HG02571 (cell line): Measurements from ENCODE around the gene PALM3.

Experiments used
- ATAC-seq: cut with Tn5 transposase; IDR thresholded peaks from one replicate; pipeline ENCODE4 v1.9.1; 2021; ENCODE audit warnings: mild to moderate bottlenecking, moderate library complexity; ENCODE audit not compliant: unreplicated experiment

PALM3 gene, protein sequence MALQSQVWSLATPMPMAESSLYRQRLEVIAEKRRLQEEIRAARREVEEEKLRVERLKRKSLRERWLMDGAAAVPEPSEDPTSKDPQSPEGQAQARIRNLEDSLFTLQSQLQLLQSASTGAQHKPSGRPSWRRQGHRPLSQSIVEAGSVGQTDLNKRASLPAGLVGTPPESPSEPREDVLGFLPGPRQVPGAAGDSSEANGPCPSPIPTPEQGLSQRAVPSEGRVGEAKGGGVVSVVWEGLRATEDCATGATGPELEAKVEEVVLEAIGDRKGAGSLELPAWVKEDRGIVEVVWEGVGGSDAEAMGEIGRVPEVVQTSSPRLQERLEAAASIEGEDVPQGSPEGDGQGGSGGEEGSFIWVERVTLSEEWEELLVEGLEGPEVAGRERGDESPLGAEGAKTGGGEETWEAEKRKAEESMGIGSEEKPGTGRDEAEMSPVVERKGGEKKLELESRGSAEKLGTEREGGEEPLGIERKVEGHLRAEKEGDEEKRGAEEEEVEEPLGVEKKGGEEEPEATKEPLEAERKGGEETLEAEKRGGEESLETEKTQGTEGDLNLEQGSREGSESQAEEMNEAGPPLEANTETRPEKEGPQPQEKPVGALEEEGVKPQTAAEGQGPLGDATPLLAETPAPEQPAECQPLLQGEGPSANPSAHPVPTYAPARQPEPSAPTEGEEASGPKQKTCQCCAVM

DNA sequence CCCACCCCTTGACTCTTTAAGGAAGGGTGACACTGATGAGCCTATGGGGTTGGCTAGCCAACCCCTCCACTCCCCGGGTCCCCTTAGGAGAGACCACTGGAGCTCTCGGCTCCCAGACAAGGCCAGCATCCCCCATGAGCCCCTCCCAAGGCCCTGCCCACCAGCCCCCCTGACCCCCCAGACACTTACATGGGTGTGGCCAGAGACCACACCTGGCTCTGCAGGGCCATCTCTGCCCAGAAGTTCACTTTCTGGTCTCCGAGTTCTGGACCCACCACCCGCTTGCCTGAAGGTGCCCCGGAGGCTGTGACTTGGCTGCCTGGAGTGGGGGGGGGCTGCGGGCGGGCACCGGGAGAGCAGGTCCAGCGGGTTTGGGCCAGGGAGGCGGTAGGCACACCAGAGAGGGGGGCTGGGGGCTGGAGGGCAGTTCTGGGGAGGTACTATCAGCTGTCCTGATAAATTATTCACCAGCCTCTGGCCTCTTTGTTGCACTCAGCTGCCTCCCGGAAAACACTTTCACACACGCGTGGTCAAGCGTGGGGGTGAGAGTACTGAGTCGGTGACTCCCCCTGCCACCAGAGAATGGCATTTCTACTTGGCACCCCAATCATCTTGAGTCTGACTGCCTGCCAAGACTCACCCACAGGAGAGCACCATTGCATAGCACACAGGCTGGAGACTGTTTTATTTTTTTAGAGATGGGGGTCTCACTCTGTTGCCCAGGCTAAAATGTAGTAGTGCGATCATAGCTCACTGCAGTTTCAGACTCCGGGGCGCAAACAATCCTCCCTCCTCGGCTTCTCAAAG is at the start of gene PALM3:
TSS of gene PALM3 (minus strand) at position 326 of the 807 bp plus-strand sequence. CDS start at position 230, 96 bp downstream.
- no peak for ATAC-seq

DNA sequence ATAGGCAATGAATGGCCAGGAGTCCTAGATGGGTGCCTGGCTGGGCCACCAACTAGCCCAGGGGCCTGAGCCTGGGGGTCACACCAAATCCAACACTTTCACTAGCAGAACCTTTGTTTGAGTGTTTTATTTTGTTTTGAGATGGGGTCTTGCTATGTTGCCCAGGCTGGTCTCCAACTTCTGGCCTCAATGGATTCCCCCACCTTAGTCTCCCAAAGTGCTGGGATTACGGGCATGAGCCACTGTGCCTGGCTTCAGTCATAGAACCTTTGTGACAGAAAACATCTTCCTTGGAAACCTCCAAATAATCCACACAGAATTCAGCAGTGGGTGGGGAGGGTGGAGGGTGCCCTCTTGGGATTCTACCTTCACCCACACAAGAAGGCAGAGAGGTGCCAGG is 49.6 kb upstream of the PALM3 start:
- ATAC-seq: no peak

DNA sequence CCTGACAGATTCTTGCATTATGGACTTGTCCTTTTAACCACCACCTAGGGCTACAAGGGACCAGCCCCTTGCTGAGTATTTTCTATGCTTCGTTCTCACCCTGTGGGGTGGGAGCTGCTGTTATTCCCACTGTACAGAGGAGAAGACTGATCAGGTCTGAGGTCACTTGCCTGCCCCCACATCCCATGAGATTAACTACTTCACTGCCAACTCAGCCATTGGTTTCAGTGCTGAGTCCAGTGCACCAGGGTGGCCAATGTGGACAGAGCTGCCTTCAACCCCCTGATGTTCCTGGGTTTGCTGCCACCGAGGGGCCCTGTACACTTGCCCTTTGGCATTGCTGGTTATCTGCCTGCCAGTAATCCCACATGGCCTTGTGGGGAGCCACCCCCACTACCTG is 48.8 kb upstream of the PALM3 start:
- no peak for ATAC-seq

DNA sequence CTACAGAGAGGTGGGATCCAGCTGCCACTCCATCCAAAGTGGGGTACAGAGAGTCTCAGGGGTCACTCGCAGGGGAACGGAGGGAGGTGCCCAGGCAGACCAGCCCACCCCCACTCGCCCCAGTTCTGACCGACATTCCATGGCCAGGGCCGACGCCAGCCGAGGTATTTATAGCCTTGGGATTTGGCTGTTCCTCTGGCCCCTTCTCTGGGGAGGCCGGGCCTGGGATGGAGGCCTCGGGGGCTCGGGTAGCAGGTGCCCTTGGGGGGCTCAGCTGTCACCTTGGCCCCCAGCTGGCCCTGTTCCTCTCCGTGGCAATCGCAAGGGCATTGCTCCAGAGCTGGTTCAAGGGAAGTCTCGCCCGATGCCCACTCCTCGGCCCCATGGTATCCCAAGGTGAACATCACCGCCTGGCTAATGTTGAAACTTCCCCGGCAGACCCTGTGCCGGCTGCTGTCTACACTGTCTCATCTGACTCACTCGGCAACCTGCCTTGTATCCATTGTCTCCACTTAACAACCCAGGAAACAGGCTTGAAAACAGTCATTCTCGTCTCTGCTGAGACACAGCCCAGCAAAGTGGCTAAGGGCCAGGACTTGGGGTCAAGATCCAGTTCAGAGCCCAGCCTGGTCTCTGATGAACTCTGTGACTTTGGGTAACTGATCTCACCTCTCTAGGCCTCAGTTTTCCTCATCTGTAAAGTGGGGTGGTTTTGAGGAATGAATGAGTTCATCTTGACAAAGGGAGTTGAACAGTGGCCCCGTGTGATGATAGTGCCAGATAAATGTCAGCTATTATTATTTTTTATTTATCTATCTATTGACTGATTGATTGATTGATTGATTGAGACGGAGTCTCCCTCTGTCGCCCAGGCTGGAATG is 45.9 kb upstream of the PALM3 start:
- ATAC-seq: no peak

DNA sequence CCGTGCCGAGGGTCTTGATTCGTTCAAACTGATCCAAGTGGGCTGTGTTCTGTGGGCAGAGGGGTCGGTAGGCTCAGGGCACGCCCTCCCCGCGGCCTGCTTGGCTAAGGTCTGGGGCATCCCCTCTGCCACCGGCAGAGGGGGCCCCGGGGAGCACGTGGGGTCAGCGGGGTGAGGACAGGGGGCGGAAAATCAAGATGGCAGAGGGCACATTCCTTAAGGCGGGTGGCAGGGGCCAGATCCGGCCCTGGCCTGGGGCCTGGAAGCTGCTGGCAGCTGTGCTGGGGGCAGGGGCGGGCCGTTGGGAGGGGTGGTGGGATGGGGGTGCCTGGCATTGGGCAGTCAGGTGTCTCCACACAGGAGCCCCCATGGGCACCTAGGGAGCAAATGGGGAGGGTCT is 45.0 kb upstream of the PALM3 start:
- no peak for ATAC-seq

DNA sequence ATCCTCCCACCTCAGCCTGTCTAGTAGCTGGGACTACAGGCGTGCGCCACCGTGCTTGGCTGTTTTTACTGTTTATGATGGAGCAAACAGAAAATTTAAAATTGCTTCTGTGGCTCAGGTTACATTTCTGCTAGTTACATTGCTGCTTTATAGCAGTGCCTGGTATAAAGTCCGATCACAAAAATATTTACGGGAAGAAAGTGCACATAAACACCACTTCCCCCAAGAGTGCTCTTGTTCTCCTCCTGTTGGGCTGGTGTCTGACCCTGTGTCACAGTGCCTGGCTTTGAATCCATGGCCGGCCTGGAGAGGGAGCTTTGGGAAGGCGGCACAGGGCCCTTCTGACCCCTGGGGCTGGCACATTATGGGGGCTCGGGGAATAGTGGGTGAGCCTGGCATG is 43.8 kb upstream of the PALM3 start:
- no peak for ATAC-seq

DNA sequence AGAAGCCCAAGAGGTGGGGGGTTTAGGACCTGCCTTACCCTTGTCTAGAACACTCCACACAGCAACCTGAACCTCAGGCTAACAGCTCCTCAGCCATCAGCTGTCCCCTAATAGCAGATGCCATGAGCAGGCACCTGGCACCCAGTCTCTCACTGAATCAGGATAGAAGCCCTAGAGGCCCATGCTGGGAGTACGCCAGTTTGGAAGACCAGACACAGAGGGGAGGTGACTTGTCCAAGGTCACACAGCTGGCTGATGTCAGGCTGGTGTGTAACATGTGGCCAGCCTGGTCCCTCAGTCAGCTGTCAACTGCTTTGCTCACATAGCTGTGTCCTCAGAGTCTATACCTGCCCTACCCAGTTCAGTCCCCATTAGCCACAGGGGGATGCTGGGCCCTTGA is 41.4 kb upstream of the PALM3 start:
- ATAC-seq: no peak

DNA sequence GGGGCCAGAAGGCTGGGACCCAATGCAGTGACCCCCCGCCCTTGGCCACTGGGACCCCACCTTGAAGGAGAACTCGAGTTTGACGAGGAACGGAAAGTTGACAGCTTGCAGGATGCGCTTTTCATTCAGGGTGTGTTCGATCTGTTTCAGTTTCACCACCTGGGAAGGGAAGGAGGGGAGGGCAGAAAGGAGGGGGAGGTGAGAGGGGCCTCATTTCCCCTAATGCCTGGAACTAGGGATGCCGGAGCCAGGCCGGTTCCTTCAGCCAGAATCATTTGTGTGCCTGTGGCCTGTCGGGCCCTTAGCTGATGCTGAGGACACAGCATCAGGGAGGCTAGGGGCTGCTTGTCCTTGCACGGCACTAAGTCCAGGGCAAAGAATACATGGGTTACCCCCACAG is 40.9 kb upstream of the PALM3 start:
- ATAC-seq: no peak

DNA sequence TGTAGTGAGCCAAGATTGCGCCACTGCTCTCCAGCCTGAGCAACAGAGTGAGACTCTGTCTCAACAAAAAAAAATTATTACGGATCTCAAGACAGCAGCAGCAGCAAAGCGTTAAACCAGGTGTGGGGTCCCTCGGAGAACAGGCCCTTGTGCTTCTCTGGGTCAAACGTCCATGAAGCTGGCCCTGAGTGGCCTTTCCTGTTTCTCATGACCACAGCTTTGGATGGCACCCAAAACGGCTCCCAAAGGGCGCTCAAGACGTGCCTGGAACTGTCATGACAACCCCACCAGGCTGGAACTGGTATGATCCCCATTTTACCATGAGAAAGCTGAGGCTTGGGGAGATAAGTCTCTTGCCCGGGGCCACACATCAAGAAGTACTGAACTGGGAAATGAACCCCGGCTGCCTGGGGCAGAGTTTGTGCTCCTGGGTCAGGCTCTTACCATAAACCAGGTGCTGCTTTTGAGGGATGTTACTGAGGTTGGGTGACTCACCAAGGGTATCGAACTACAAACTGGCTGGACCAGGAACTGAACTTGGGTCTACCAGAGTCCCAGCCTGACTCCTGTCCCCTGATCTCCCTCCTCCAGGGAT is 40.3 kb upstream of the PALM3 start:
- ATAC-seq: no peak

DNA sequence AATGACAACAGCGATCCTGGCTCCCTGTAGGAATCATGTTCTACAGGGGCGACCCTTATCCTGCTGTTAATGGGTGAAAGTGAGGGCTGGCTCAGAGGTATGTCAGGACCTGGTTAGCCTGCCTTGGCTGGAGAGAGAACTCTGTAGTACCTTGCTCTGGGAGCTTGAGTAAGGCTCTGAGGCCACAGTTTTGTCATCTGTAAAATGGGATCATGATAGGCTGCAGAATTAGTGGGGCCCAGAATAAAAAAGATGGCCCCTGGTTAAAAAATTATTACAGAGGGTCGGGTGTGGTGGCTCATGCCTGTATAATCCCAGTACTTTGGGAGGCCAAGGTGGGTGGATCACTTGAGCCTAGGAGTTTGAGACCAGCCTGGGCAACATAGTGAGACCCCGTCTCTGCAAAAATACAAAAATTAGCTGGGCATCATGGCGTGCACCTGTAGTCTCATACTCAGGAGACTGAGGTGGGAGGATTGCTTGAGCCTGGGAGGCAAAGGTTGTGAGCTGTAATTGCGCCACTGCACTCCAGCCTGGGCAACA is 39.2 kb upstream of the PALM3 start:
- ATAC-seq: no peak

DNA sequence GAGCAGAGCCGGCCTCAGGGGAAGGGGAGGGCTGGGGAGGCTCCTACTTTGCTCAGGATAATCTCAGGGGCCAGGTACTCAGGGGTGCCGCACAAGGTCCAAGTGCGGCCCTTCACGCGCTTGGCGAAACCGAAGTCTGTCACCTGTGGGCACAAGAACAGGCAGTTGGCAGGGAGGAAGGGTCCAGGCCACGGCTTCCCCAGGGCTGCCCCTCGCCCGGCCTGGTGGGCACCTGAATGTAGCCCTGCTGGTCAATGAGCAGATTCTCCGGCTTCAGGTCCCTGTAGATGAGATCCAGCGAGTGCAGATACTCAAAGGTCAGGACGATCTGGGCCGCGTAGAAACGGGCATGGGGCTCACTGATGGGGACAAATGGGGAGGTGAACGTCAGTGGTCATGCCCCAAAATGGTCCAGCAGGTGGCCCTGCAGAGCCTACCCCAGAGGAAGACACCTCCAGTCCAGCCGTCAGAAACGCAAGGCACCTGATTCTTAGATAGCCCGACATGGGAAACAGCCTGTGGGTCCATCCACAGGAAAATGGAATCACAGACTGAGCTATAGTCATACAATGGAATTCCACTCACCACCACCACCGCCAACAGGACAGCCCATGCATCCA is 35.8 kb upstream of the PALM3 start:
- no peak for ATAC-seq

DNA sequence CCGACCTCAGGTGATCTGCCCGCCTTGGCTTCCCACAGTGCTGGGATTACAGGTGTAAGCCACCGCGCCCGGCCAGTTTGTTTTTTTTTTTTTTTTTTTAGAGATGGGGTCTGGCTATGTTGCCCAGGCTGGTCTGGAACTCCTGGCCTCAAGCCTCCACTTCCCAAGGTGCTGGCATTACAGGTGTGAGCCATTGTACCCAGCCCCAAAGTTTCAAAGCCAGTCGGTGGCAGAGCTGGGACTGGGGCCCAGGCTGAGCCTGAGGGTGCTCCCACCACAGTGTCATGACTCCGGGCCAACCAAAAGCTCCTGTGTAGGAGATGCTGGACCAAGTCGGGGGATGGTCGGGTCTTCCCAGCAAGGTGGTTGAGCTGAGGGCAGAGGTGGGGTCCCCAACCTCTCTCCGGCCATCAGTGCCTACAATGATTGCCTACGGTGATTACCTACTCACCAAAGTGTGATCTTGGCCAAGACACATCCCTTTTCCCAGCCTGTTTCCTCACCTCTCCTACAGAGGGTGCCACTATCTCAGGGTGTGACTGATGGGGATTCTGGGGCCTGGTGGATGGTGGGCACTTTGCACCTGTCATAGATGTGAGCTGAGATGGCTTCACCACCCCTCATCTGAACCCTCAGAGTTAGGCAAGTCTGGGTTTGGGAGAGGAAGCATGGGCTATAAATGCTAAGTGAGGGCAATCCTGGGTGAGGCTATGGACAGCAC is 34.6 kb upstream of the PALM3 start:
- no peak for ATAC-seq

DNA sequence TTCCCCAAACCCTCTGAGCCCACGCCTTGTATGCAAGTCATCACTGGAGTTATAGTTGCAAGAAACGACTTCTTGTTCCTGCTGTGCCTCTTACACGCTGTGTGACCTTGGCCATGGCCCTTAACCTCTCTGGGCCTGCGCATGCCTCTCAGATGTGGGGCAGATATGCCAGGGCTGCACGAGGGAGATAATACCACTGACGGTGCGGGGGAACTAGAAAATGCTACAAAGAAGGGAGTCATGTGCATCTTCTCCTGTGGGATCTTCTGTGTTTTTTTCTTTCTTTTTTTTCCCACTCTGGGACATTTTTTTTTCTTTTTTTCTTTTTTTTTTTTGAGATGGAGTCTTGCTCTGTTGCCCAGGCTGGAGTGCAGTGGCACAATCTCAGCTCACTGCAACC is 33.0 kb upstream of the PALM3 start:
- ATAC-seq: no peak

DNA sequence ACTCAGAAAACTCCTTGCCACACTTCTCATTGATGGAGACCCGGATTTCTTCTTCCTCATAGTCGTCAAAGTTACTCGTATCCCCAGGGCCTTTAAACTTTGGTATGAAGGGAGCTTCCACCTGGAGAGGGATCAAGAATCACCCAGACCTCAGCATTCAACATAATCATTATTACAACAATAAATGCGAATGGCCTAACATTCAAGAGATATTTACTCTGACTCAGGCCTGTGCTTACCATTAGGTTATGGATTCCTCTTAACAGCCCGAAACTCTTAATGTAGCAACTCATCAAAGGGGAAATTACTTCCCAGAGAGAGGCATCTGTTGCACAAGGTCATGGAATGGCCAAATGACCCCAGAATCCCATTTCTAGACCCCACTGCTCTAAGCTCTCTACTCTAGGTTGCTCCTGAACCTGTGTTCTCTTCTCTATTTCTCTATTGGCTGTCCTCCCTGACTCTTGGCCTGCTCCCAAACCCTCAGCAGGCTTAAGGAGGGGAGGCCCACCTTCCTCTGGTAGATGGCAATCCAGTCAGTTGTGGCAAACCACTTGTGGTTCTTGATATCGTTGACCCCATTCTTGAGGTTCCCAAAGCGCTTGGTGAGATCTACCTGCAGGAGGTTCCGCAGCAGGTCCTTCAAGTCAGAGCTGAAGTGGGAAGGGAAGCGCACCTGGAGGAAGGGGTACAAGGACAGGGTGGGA is 31.4 kb upstream of the PALM3 start:
- no peak for ATAC-seq

DNA sequence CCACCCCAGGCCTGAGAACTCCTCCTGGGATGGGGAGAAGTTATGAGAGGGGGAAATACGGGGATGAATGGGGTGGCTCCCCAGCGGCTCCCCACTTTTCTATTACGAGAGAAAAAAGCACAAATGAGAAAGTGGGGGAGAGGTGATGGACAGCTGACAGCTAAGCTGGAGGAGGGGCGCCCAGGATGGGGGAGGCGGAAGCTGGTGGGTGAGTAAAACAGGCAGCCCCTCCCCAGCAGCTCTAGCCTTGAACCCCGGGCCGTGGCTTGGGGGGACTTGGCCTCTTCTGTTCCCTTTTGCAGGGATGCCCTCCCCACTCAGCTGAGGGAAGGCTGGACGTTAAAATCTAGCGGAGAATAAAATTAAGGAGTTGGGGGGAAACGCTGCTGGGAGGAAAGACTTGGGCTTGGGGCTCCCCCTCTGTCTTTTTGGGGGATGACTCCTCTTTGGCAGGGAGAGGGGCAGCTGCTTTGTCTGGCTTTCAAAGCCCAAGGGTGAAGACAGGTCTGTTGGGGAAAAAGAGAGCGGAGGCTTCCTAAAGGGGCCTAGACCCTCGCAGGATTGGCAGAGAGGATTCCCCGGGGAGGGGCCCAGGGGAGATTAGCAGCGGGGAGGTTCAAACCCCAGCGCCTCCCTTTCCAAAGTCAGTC is 30.1 kb upstream of the PALM3 start:
- no peak for ATAC-seq

DNA sequence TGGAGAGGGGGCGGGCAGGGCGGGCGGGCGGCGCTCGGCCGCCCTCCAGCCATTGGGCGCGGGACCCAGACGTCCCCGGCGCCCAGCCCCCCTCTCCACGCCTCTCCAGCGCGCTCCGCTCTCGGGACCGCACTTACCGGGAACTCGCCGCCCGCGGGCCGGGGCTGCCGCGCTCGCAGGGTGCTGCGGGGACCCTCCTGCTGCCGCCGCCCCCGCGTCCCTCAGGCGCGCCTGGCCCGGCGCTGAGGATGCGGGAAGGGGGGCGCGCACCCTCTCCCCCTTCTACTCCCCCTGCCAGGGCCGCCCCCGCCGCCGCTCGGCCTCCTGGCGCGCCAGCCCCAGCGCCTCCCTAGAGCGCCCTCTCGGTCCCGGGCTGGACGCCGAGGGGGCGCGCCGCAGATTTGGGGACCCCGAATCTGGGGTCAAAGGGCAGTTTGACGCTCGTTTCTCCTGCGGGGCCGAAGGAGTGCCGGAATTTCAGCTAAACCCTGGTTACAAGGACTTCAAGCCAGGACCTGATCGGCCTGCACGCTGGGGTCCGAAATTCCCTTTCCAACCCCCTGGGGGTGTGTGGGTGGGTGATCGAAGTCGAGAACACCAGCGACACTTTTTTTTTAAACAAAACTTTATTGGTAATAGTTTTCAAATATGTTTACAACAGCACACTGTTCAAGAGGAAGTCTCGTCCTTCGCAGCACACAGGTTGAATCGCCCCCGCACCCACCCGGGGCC is 29.4 kb upstream of the PALM3 start:
- peak; percentile 55 for ATAC-seq

DNA sequence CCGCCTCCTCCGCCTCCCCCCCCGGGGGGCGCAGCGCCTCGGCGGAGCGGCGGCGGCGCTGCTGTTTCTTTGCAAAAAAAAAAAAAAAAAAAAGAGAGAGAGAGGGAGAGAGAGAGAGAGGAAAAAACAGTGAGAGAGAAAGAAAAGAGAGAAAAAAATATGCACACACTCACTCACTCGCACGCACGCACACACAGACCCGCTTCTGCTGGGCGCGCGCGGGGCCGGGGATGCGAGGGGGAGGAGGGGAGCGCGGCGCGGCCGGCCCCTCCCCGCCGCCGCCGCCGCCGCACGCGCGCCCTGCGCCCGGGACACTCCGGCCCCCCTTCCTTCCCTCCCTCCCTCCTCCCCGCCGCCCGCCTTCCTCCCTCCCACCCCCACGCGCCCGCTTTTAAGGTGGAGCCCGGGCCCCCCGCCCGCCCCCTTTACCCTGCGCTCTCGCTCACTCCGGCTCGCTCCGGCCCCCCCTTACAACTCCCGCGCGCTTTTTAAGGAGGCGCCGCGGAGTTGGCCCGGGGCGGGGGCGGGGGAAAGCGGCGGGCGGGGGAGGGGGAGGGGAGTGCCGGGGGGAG is 28.7 kb upstream of the PALM3 start, which contains the start of gene SAMD1:
TSS of gene SAMD1 (minus strand) at position 243 of the 572 bp plus-strand sequence.
- peak; percentile 47 for ATAC-seq
